KOPT-K1 (cell line): ENCODE measurements around the gene CAMSAP2.

ENCODE experiments used
- H3K27ac ChIP-seq: fragments of 200-600 bp; sonication (generic); 2 replicates; pipeline ENCODE4 v1.5.1; 2016; ENCODE audit warnings: antibody characterized with exemption, mild to moderate bottlenecking, low read depth, low read length; ENCODE audit not compliant: poor library complexity, severe bottlenecking
- H3K36me3 ChIP-seq: fragments of 200-600 bp; sonication (generic); 2 replicates; pipeline ENCODE4 v1.5.1; 2017; ENCODE audit warnings: antibody characterized with exemption, mild to moderate bottlenecking, low read length, moderate library complexity; ENCODE audit not compliant: insufficient read depth
- H3K9me3 ChIP-seq: fragments of 200-600 bp; sonication (generic); 2 replicates; pipeline ENCODE4 v1.5.1; 2017; ENCODE audit warnings: antibody characterized with exemption, low read length, mild to moderate bottlenecking; ENCODE audit not compliant: insufficient read depth, poor library complexity, severe bottlenecking

CAMSAP2 gene

GRCh38 chr1:200887772-200888348, 149.2 kb downstream of the CAMSAP2 start:
- Histone ChIP-seq H3K27ac (peak overlapping the region; percentile 87), H3K9me3 (no peaks in the 10 kb centered on the region), H3K36me3 (no peaks in the 10 kb centered on the region)

GRCh38 chr1:200888349-200888838, 149.7 kb downstream of the CAMSAP2 start:
- Histone ChIP-seq H3K27ac (peak overlapping the region; percentile 87), H3K36me3 (no peaks in the 10 kb centered on the region)

GRCh38 chr1:200889571-200889970, 150.9 kb downstream of the CAMSAP2 start:
- H3K9me3 ChIP-seq: no peaks in the 10 kb centered on the region
- H3K27ac ChIP-seq: peak overlapping the region; percentile 87
- no peaks in the 10 kb centered on the region for H3K36me3 ChIP-seq

More at GRCh38 chr1:200888349-200888838, 149.7 kb downstream of the CAMSAP2 start:
- H3K9me3 ChIP-seq: no peaks in the 10 kb centered on the region

- Histone ChIP-seq H3K9me3 (no peaks in the 10 kb centered on the region), H3K27ac (peak overlapping the region; percentile 87), H3K36me3 (no peaks in the 10 kb centered on the region)
Observed at GRCh38 chr1:200890027-200890426, 151.3 kb downstream of the CAMSAP2 start.

GRCh38 chr1:200890818-200891773, 152.4 kb downstream of the CAMSAP2 start:
- Histone ChIP-seq H3K9me3 (no peaks in the 10 kb centered on the region), H3K36me3 (no peaks in the 10 kb centered on the region), H3K27ac (no peak overlapping the region)

GRCh38 chr1:200891774-200892157, 153.1 kb downstream of the CAMSAP2 start:
- no peaks in the 10 kb centered on the region for H3K9me3 ChIP-seq
- no peak overlapping the region for H3K27ac ChIP-seq
- H3K36me3 ChIP-seq: no peaks in the 10 kb centered on the region

- Histone ChIP-seq H3K36me3 (no peaks in the 10 kb centered on the region), H3K27ac (no peak overlapping the region)
Observed at GRCh38 chr1:200892546-200892945, 153.9 kb downstream of the CAMSAP2 start.

GRCh38 chr1:200892958-200893357, 154.3 kb downstream of the CAMSAP2 start:
- H3K9me3 ChIP-seq: no peaks in the 10 kb centered on the region
- no peak overlapping the region for H3K27ac ChIP-seq
- H3K36me3 ChIP-seq: no peaks in the 10 kb centered on the region

More at GRCh38 chr1:200892546-200892945, 153.9 kb downstream of the CAMSAP2 start:
- no peaks in the 10 kb centered on the region for H3K9me3 ChIP-seq

- Histone ChIP-seq H3K27ac (no peak overlapping the region), H3K36me3 (no peaks in the 10 kb centered on the region), H3K9me3 (no peaks in the 10 kb centered on the region)
Observed at GRCh38 chr1:200893411-200893901, 154.8 kb downstream of the CAMSAP2 start.

GRCh38 chr1:200894712-200895442, 156.2 kb downstream of the CAMSAP2 start, which contains the start of gene INAVA:
Gene INAVA, plus strand, starts transcription at chr1:200894900. Its CDS starts 3,501 bp downstream, at chr1:200898401.
- H3K9me3 ChIP-seq: no peaks in the 10 kb centered on the region
- no peaks in the 10 kb centered on the region for H3K36me3 ChIP-seq
- no peak within 1 kb of the TSS for H3K27ac ChIP-seq

- H3K27ac ChIP-seq: no peak overlapping the region
- H3K9me3 ChIP-seq: no peaks in the 10 kb centered on the region
- H3K36me3 ChIP-seq: no peaks in the 10 kb centered on the region
Observed at GRCh38 chr1:200895443-200895789, 156.7 kb downstream of the CAMSAP2 start.

GRCh38 chr1:200895801-200896530, 157.3 kb downstream of the CAMSAP2 start:
- H3K36me3 ChIP-seq: no peaks in the 10 kb centered on the region
- no peaks in the 10 kb centered on the region for H3K9me3 ChIP-seq
- H3K27ac ChIP-seq: no peak overlapping the region

GRCh38 chr1:200896531-200897196, 158.0 kb downstream of the CAMSAP2 start:
- Histone ChIP-seq H3K27ac (no peak overlapping the region), H3K9me3 (no peaks in the 10 kb centered on the region), H3K36me3 (no peaks in the 10 kb centered on the region)

GRCh38 chr1:200897259-200897658, 158.6 kb downstream of the CAMSAP2 start:
- Histone ChIP-seq H3K27ac (no peak overlapping the region), H3K9me3 (no peaks in the 10 kb centered on the region), H3K36me3 (no peaks in the 10 kb centered on the region)
